Activated CD4-positive, alpha-beta T cell treated with anti-CD3 and anti-CD28 coated beads for 4 hours (primary cell): ENCODE data around the gene NUP62.

Source experiments
- DNase-seq, 2 donors: peaks; one replicate each; pipeline ENCODE4 v3.0.0-alpha.2; 2020

The NUP62 gene

DNA sequence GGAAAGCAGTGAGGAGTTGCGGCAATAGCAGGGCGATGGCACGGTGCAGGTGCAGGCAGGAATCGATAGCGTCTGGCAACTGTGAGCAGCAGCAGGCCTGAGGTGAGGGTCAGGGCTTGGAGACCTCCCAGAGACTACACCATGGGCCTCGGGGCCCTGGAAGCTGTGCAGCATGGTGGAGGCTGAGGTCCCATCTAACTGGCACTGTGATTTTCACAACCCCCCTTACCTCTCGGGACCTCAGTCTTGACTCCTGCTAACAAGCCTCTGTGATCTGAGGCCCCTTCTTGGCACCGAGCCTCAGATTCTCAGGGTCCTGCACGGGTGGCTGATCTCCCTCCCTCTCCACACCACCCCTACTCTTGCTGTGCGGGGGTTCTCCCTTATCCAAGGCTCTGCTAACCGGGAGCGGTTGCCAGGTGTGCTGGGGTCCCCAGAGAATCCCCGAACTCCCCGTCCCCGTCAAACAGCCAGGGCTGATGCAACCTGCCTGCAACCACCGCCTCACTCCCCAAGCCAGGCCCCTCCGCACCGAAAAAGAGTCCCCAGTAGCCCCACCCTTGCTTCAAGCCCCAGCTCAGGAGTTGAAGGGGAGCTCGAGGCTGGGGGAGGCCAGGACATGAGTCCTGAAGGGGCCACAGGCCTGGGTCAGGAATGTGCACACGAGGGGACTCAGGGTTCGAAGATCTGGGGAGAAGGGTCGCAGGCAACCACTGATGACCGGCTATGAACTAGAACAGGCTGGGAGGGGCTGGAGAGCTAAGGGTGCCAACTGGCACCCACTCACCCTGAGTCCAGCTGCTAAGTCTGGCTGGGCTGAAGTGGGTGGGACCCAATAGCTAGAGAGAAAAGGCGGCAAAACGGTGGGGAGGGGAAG, 5.1 kb downstream of the NUP62 start:
- DNase-seq, result no peak

DNA sequence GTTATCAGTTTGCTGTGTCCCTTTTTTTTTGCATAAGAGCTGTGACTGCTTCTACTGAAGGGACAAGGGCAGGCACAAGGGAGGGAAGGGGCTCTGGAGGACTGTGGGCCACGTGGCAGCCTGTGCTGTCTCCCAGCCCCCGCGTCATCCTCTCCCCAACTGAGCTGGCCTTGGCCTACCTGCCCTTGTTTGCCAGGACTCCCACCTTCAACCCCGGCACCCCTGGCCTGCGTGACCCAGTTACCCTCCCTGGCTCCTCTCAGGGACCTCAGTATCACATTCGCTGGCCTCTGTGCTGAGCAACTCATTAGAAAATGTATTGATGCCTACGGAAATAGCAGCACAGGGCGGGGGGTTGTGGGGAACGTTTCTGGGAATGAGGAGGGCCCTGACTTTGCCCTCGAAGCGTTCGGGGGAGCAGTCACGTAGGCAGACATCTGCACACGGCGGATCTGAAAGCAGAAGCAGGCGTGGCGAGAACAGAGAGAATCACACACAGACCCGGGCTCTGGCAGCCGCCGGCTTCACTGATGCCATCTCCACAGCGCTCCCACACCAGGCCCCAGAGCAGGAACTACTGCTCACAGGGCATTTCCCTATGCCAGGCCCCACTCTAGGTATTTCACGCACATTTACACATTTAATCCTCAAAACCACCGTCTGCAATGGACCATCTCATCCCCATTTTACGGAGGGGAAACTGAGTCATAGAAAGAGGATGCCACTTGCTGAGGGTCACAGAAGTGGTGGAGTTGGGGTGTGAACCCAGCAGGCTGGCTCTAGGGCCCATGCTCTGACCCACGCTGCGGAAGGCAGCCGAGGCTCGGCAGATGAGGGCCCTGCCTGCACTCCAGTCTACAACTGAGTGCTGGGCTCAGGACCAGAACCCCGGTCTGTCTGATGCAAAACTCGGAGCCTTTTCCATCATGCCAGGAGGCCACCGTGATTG, 6.0 kb downstream of the NUP62 start:
- no peak for DNase-seq

GRCh38 chr19:49921871-49922795, 7.2 kb downstream of the NUP62 start:
- DNase-seq, result no peak

- DNase-seq, result no peak
Measured at GRCh38 chr19:49920624-49921363, 8.5 kb downstream of the NUP62 start.

DNA sequence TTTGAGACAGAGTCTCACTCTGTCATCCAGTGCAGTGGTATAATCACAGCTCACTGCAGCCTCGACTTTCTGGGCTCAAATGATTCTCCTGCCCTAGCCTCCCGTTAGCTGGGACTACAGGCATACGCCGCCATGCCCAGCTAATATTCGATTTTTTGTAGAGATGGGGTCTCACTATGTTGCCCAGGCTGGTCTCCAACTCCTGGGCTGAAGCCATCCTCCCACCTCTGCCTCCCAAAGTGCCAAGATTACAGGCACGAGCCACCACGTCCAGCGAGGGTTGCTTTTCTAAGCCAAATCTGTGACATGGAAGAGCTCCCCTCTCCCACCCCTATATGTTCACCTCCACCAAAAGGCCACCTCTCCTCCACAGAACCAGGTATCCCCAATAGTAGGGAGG, 11.2 kb downstream of the NUP62 start:
- no peak for DNase-seq

DNA sequence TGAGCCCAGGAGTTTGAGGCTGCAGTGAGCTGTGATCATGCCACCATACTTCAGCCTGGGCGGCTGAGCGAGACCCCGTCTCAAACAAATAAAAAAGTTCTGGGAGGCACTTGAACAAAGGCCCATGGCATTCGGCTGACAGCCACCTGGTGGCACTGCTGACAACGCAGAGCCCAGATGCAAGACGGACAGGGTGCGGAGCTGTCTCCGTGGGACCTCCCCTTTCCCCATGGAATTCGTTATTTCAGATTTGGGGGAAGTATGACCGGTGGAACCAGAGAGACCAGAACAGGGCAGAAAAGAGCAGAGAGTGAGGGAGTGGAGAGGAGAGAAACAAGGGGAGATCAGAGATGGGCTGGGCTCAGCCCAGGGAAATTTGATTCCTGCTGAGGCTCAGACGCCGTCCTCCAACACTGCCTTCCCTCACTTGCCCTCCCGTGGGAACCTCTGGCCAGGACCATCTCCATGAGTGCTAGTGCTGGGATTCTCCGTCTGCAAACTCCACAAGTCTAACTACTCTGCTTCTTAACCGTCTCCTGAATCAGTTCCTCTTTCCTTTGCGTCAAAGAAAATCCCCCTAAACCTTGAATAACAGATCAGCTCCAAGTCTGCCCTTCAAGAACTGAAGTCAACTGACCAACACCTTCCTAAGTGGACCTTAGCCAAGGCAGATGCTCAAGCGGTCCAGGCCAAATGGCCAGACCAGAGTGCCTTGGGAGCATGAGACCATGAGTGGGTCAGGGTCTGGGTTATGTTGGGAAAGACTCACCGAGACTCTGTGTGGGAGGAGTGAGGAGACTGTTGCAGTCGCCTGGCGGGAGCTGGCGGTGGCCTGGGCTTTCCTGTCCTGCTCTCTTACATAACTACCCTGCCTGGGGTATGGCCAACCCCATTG, 12.2 kb downstream of the NUP62 start:
- no peak for DNase-seq

DNA sequence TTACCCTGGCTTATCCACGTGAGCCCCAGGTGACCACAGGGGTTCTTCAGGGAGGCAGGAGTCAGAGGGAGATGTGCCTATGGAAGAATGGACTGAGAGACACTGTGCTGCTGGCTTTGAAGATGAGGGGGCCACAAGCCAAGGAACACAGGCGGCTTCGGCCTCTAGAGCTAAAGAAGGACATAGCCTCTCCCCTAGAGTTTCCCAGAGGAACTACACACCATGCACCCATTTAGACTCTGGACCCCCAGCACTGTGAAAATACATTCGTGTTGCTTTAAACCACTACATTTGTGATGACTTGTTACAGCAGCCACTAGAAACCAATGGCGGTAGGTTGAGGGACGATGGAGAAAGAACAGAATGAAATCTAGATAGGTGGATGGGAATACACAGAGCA, 14.0 kb downstream of the NUP62 start:
- DNase-seq, result no peak

GRCh38 chr19:49913720-49914119, 15.6 kb downstream of the NUP62 start:
- DNase-seq, result no peak

DNA sequence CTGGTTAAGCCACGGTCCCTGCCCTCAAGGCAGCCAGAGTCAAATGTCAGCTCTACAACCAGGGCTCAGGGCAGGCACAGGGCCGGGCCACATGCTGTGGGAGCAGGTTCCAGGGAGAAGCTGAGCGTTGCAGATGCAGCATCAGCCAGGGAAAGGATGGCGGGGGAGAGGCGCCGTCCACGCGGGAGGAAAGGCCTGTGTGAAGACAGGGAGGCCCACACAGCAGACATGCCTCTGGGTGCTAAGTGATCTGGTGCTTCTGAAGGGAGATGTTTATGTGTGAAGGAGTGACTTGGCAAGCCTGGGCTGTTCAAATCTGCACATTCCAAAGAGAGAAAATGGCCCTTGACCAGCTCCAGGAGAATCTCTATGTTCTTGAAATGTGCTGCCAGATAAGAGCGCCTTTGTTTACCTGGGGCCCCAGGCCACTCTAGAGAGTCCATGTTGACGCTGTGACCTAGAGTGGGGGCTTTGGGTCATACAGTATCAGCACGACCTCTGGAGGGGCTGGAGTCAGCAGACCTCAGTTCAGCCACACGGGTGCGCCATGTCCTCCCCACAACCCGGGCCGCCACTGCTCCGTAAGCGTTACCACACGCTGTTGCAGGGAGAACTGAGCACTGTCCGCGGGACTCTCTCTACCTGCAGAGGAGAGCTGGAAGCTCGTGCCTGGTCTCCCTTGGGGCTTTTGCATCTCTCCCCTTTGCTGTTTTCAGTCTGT, 16.2 kb downstream of the NUP62 start:
- no peak for DNase-seq

- no peak for DNase-seq
Measured at GRCh38 chr19:49911381-49912145, 17.7 kb downstream of the NUP62 start.

- no peak for DNase-seq
Measured at GRCh38 chr19:49910179-49910578, 19.1 kb downstream of the NUP62 start.

GRCh38 chr19:49908480-49909420, 20.6 kb downstream of the NUP62 start:
- DNase-seq, result no peak

GRCh38 chr19:49907745-49908446, 21.4 kb downstream of the NUP62 start:
- DNase-seq, result no peak

- no peak for DNase-seq
Measured at GRCh38 chr19:49906879-49907564, 22.3 kb downstream of the NUP62 start.

DNA sequence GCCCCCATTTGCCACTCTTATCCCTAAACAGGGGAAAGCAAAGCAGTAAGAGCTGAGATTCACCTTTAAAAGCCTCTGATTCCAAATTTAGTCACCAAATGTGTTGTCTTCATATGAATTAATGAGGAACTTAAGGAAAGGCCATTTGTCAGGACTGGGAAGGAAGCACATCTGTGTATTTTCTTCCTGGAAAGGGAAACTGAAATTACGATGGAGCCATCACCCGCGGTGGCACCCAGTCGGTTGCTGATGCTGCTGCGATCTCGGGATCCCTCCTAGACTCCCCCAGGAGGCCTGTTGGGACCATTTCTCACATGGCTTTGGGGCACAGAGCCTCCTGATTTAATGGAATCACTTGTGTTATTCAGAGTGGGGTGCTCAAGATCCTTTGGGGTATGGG, 25.2 kb downstream of the NUP62 start:
- DNase-seq, result no peak

DNA sequence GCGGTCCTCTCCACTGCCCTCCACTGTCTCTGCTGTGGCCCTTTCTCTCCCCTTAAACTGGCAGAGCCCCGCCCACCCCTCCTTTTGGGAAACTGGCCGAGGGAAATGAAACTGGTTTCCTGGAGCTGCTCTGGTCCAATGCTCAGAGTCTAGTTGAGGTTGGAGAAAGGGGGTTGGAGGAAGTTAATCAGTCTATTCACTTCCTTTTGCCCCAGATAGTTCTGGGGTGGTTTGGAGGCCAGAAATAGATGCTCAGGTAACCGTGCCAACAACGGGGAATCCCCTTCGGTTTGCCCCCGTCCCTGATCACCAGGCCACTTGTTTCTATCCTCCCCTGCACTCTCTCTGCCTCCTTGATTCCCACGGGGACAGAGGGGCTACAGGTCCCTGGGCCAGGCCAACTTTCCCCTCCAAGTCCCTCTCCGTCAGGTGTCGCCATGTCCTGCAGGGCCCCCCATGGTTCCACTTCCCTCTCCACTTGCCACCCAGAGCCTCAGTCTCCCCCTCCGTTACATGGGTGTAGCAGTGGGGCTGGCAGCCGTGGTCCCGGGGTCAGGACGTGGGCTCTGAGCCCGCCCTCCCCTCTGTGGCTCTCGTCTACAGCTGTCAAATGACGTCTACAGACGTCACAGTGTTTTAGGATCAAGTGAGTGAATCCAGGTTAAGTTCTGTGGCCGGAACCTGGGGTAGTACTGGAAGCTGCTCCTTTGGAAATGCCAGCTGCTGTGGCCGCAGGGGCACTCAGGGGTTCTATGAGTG, 32.3 kb downstream of the NUP62 start, which contains the start of gene IL4I1:
Gene IL4I1, minus strand, starts transcription at position 25 of the 759 bp plus-strand sequence. CDS start 727 bp downstream, outside the sequence.
- peak; percentile 64 to 65 for DNase-seq
